HT-29 (cell line): Measurements from ENCODE around the gene HTR5A. TPM values are rescaled to one million over a fixed set of nuclear protein-coding genes. Genes with fewer than 3 reads are reported as not detected.
"Not testable (repeated sequence)": the region's sequence is repeated elsewhere in the genome, so short reads cannot be mapped to it uniquely, and the experiment has no call there.

Experiments
- DNase-seq: peaks from one replicate; pipeline ENCODE4 v3.0.0-alpha.2; 2015; ENCODE audit warnings: low spot score
- total RNA-seq: library from RNA; depleted of rRNA; stranded (reverse); fragments of >200 nt; shearing (Covaris generic); gene quantifications from 2 replicates; pipeline ENCODE4 v1.2.3, GENCODE V29; 2014; rRNA removed

HTR5A gene
- total RNA-seq: not detected in 2 replicates

DNA sequence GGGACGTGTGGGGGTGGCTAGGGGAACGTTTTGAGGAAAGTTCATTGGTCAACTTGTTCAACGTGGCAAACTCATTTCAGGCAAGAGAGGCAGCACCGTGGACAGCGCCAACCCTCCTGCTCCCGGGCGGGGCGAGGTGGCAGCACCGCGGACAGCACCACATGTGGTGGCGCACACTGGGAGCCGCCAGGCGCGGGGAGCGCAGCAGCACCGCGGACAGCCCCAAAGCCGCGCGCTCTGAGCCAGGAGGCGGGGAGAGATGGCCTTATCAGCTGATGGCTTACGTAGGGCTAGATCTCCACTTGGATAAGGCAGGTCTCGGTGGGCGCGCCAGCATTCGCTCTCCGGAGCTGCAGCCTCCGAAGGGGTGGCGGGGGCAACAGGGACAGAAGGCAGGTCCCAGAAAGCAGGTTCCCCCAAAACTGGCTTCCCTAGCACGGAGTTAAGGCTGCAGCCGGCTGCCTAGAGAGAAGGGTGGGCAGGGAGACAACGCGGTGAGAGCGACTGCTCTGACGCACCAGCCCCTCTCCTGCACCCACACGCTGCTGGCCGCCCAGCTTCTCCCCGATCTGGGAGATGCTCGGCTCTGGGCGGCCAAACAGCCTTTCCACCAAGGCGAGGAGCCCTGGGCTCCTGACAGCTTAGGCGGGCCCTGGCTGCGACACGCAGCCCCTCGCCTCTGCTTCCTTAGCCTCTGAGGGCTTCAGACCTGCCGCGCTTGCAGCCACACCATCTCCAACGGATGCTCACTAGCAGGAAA lies at the start of gene HTR5A:
TSS of gene HTR5A (plus strand) at position 333 of the 760 bp plus-strand sequence. CDS start 576 bp downstream, outside the sequence.
- DNase-seq: peak; percentile 50

- DNase-seq: no peak
Observed at GRCh38 chr7:155020996-155021395, 49.1 kb upstream of the HTR5A start.

GRCh38 chr7:155021699-155022145 lies 48.4 kb upstream of the HTR5A start:
- DNase-seq: no peak

DNA sequence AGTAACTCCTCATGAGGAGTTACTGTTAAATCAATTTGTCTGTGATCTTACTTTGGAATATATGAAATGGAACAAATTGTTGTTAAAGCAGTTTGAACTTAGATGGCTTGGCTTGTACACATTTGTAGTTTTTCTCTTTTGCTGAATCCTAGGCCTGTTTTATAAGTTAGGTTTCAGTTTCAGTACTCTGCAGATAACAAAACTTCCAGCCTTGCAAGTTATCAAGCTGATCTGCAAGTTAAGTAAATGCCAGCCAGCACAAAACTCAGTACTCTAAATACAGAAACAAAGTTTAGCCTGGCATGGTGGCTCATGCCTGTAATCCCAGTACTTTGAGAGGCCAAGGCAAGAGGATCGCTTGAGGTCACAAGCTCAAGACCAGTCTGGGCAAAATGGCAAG lies 42.2 kb upstream of the HTR5A start:
- DNase-seq: no peak

- DNase-seq: no peak
Observed at GRCh38 chr7:155032978-155033377, 37.1 kb upstream of the HTR5A start.

DNA sequence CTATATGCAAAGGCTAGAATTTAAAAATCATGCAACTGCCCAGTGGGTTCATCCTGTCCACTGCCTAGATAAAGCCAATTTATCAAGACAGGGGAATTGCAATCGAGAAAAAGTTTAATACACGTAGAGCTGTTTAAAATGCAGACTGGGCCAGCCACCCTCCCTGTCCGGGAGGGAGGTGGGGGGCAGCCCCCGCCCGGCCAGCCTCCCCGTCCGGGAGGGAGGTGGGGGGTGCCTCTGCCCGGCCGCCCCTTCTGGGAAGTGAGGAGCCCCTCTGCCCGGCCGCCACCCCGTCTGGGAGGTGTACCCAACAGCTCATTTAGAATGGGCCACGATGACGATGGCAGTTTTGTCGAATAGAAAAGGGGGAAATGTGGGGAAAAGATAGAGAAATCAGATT lies 35.6 kb upstream of the HTR5A start:
- DNase-seq: not testable (repeated sequence)

DNA sequence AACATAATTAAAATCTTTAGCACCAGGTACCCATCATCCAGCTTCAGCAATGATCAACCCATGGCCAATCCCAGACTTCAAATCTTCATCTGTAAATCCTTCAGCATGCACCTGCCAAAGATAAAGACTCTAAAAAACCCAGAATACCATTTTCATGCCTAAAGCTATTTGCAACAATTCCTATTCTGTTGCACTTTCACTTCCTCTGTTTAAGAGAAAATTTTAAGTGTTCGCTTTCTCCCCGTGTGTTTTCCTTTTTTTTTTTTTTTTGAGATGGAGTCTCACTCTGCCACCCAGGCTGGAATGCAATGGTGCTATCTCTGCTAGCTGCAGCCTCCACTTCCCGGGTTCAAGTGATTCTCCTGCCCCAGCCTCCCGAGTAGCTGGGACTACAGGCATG lies 31.8 kb upstream of the HTR5A start:
- no peak for DNase-seq

DNA sequence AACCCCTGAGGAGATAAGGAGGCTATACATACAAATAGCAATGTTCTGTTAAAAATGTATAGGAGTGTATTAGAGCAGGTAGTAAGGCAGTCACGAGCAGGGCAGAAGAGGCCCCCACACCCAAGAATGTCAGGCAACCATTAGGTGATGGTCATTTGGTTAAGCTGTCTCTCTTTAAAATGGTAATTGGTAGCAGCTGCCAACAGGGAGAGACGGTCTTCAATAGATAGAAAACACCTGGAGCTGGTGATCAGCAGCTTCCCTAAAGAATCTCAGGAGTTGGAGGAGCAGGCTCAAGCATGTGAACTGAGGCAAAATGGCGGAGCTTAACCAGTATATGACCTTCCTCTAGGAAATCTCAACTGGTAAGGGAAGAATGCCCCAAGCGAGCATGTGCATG lies 26.4 kb upstream of the HTR5A start:
- no peak for DNase-seq

DNA sequence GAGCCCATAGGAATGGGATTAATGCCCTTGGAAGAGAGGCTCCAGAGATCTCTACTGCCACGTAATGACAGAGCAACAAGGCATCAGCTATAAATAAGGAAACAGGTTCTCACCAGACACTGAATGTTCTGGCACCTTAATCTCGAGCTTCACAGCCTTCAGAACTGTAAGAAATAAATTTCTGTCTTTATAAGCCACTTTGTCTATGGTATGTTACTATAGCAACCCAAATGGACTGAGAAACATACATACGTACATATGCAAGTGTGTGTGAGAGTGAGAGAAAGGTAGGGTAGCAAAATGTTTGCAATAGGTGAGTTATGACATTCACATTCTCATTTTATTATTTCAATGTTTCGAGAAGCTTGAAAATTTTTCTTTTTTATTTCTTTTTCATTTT lies 22.1 kb upstream of the HTR5A start:
- DNase-seq: no peak

GRCh38 chr7:155051355-155051754 lies 18.8 kb upstream of the HTR5A start:
- no peak for DNase-seq

- no peak for DNase-seq
Observed at GRCh38 chr7:155053002-155053401, 17.1 kb upstream of the HTR5A start.

GRCh38 chr7:155054761-155055160 lies 15.4 kb upstream of the HTR5A start:
- DNase-seq: no peak

- no peak for DNase-seq
Observed at GRCh38 chr7:155057076-155057475, 13.0 kb upstream of the HTR5A start.

DNA sequence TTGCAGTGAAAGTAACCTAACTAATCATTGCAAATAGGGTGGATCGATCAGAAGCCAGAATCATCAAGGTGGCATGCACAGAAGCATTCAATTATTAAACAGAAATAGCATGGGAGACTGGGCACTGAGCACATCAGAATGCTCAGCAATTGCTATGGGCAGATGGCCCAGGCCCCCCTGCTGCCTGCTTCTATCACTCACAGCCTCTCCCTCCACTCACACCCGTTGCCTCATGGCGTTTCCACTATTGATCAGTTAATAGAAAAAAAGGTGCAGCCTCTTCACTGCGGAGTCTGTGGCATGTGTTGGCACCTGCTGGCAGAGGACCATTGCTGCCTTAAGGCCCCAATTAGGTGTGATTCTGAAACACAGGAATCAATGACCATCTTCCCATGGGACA lies 11.2 kb upstream of the HTR5A start:
- DNase-seq: no peak

GRCh38 chr7:155059703-155060102 lies 10.4 kb upstream of the HTR5A start:
- DNase-seq: no peak

DNA sequence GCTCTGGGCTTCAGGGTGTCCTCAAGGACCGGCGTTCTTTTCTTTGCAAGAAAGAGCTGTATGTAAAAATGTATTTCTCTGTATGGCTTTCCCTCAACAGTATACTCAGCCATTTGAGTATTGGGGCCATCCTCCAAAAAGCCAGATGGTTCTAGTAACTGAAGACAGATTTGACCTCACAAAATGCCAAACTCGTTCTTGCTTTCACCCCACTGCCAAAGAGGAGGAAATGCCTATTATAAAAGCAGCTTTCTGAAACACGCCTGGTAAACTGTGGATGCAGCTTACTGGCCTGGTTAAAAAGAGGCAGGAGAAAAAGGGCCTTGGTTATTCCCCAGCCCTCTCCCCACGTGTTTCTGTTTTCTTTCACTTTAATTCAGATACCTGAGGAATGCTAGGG lies 7.7 kb upstream of the HTR5A start:
- no peak for DNase-seq

- no peak for DNase-seq
Observed at GRCh38 chr7:155064186-155064585, 5.9 kb upstream of the HTR5A start.

- no peak for DNase-seq
Observed at GRCh38 chr7:155066417-155066950, 3.6 kb upstream of the HTR5A start.

DNA sequence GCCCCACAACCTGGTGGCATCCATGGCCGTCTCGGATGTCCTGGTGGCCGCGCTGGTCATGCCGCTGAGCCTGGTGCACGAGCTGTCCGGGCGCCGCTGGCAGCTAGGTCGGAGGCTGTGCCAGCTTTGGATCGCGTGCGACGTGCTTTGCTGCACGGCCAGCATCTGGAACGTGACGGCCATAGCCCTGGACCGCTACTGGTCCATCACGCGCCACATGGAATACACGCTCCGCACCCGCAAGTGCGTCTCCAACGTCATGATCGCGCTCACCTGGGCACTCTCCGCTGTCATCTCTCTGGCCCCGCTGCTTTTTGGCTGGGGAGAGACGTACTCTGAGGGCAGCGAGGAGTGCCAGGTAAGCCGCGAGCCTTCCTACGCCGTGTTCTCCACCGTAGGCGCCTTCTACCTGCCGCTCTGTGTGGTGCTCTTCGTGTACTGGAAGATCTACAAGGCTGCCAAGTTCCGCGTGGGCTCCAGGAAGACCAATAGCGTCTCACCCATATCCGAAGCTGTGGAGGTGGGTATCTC lies 1.1 kb downstream of the HTR5A start:
- DNase-seq: no peak

DNA sequence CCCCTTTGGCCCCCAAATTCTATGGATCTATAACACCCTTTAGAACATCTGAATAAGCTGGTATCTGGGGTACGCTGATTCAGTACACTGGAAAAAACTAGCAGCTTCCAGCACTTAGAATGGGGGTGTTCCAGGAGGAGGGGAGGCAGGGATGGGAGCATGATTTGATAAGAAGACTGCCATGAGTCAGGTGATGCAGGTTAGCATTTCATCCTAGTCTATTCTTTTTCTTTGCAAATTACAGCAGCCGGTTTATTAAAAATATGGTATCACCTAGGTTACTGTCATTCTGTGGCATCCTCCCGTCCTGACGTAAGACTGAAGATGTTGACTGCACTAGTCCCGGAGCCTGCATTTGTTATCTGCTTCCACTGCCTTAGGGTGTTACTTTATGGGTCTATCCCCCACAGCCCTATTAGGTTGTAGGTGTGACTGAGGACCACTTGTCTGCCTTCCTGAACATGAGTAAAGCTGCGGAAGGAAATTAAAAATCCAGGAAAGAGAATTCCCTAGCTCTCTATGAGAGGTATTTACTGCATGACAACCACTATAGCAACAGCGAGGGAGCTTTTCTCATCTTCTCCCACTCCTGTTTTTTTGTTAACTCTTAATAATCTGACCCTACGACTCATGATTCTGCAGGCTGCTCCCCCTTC lies 1.9 kb downstream of the HTR5A start:
- DNase-seq: no peak

- DNase-seq: no peak
Observed at GRCh38 chr7:155073922-155074321, 3.8 kb downstream of the HTR5A start.

- no peak for DNase-seq
Observed at GRCh38 chr7:155084021-155084420, 13.9 kb downstream of the HTR5A start.

- no peak for DNase-seq
Observed at GRCh38 chr7:155084969-155085368, 14.8 kb downstream of the HTR5A start.
